ENCODE results near the gene TTLL8.
"Not testable (repeated sequence)": the region's sequence is repeated elsewhere in the genome, so short reads cannot be mapped to it uniquely, and the experiment has no call there.

The TTLL8 gene

DNA sequence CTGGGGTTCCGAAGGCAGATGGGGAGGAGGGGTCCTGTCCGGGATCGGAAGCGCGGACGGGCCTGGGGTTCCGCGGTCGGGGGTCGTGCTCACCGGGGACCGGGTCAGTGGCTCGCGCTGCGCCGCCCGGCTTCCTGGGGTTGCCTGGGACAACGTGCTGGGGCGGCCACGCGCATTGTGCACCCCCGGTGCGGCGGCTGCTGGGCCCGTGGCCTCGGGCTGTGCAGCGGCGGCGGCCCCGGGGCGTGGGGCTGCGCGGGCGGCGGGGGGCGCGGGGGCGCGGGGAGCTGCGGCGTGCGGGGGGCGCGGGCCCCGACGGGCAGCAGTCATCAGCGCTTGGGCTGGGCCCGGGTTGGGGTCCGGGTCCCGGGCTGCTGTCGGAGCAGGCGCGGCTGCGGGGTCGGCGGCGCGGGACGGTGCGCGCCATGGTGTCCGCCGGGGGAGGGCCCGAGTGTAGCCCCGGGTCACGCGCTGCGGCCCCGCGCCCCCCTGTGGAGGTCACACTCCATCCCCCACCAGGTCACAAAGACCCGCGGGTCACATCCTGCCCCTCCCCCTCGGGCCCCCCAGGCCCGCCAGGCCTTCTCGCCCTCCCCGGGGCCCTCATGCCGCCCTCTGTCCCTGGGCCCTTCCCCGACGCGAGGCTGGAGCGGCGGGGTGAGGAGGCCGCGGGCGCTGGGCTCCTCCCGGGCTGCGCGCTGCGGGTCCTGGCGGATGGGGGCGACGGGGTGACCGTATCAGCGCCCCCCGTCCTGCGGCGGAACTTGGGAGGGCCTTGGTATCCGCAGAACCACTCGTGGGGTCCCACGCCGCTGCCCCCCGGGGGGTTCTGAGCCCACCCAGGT lies at the start of gene TTLL8:
Gene TTLL8 (minus strand): TSS at position 238 of the 845 bp plus-strand sequence.
- no peak for DNase-seq

GRCh38 chr22:50107529-50107928 lies 49.4 kb upstream of the TTLL8 start:
- in situ Hi-C loops (cut with MboI; ENCODE audit: low pct_unique_long_range_greater_than_20kb, low sequenced_read_pairs): no loop called here

More for the DNA sequence above, at the start of gene TTLL8:
- in situ Hi-C loops (cut with MboI; ENCODE audit: low pct_unique_long_range_greater_than_20kb, low sequenced_read_pairs): no loop called here

GRCh38 chr22:50105208-50106100 lies 47.4 kb upstream of the TTLL8 start:
- DNase-seq: peak; percentile 70
- in situ Hi-C loops (cut with MboI; ENCODE audit: low pct_unique_long_range_greater_than_20kb, low sequenced_read_pairs): no loop called here

More at GRCh38 chr22:50107529-50107928, 49.4 kb upstream of the TTLL8 start:
- no peak for DNase-seq

DNA sequence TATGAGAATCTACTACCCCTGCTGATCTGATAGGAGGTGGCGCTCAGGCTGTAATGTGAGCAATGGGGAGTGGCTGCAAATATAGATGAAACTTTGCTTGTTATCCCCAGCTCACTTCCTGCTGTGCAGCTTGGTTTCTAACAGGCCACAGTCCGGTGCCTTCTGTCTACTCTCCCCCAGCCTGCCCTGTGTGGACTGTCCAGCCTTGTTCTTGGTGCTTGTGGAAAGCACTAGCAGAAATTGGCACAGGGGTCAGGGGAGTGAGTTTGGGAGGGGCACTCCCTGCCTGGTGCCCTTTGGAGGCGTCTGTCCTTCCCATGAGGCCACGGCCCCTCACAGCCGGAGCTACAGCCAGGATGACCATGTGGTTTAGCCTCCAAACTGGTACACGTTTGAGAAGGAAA lies 46.0 kb upstream of the TTLL8 start:
- in situ Hi-C loops (cut with MboI; ENCODE audit: low pct_unique_long_range_greater_than_20kb, low sequenced_read_pairs): no loop called here
- DNase-seq: peak; percentile 46

DNA sequence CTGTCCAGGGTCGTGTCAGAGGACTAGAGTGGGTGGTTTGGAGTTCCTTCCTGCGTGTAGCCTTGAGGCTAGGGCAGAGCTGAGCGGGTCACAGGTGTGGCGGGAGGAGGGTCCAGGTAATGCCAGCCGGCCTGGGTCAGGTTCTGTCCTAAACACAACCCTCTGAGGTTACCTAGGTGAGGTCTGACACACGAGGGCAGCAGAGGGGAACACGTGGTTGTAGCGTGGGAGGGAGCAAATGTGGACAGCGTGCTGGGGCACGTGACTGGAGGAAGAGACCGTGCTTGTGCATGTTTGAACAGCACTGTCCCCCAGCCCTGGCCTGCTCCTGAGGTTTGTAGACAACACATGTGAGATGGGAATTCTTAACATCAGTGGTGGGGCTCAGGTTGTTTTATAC lies 44.8 kb upstream of the TTLL8 start:
- in situ Hi-C loops (cut with MboI; ENCODE audit: low pct_unique_long_range_greater_than_20kb, low sequenced_read_pairs): no loop called here
- DNase-seq: peak; percentile 37

DNA sequence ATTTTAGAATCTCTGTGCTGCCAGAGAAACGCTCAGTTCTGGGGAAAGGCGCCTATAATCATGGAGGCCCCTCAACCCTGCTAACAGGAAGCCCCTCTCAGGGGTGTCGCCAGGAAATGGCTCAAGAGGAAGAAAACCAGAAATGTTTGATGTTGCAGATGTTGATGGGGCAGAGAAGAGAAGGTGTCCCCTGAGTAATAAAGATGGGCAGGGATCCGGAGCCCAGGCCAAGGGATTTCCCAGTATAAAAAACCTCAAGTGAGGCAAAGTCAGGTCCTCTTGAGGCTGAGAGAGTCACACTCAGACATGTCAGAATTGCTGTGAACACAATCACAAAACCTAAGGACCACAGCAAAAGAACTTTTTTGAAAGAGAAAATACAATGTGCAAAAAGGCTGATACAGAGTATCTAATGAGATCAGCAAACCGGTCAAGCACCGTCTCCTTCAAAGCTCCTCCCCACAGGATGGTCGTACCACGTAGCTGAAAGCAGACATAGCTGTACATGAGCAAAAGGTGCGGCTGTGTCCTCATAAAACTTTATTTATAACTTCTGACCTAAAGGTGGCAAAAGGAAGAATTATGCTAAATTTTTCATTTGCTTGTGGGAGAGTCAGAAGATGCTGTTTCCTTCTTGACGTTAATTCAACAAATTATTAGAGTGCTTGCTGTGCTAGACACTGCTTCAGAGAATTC lies 43.9 kb upstream of the TTLL8 start:
- DNase-seq: no peak
- in situ Hi-C loops (cut with MboI; ENCODE audit: low pct_unique_long_range_greater_than_20kb, low sequenced_read_pairs): no loop called here

GRCh38 chr22:50098052-50098451 lies 40.0 kb upstream of the TTLL8 start:
- DNase-seq: no peak
- in situ Hi-C loops (cut with MboI; ENCODE audit: low pct_unique_long_range_greater_than_20kb, low sequenced_read_pairs): no loop called here

DNA sequence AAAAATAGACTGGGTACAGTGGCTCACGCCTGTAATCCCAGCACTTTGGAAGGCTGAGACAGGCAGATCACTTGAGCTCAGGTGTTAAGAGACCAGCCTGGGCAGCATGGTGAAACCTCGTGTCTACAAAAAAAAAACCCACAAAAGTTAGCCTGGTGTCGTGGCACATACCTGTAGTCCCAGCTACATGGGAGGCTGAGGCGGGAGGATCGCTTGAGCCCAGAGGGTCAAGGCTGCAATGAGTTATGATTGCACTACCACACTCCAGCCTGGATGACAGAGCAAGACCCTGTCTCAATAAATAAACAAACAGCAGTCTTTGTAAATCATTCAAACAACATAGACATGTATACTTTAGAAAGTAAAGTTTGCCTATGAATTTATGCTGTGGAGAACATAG lies 34.2 kb upstream of the TTLL8 start:
- DNase-seq: no peak
- in situ Hi-C loops (cut with MboI; ENCODE audit: low pct_unique_long_range_greater_than_20kb, low sequenced_read_pairs): no loop called here

- DNase-seq: no peak
- in situ Hi-C loops (cut with MboI; ENCODE audit: low pct_unique_long_range_greater_than_20kb, low sequenced_read_pairs): no loop called here
These were observed 33.1 kb upstream of the TTLL8 start for GRCh38 chr22:50091092-50091768.

- in situ Hi-C loops (cut with MboI; ENCODE audit: low pct_unique_long_range_greater_than_20kb, low sequenced_read_pairs): no loop called here
These were observed 32.3 kb upstream of the TTLL8 start for GRCh38 chr22:50090412-50090714.

GRCh38 chr22:50089682-50090411 lies 31.7 kb upstream of the TTLL8 start, which contains the start of gene MOV10L1:
Gene MOV10L1 (plus strand): TSS chr22:50090006. CDS start chr22:50090089, 83 bp downstream.
- DNase-seq: no peak
- in situ Hi-C loops (cut with MboI; ENCODE audit: low pct_unique_long_range_greater_than_20kb, low sequenced_read_pairs): no loop called here

More at GRCh38 chr22:50090412-50090714, 32.3 kb upstream of the TTLL8 start:
- no peak for DNase-seq

- no peak for DNase-seq
- in situ Hi-C loops (cut with MboI; ENCODE audit: low pct_unique_long_range_greater_than_20kb, low sequenced_read_pairs): no loop called here
These were observed 31.1 kb upstream of the TTLL8 start for GRCh38 chr22:50089231-50089630.

DNA sequence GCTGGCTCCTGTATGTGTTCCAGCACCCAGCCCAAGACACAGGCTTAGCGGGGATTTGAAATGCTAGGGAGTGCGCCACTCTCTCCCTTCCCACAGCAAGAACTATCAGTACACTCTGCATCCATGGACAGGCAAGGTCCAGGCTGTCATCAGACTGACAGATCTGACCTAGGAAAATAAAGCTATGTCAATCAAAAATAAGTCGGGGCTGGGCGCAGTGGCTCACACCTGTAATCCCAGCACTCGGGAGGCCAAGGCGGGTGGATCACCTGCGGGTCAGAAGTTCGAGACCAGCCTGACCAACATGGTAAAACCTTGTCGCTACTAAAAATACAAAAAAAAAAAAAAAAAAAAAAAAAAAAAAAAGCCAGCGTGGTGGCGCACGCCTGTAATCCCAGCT lies 30.0 kb upstream of the TTLL8 start:
- in situ Hi-C loops (cut with MboI; ENCODE audit: low pct_unique_long_range_greater_than_20kb, low sequenced_read_pairs): no loop called here
- DNase-seq: no peak

DNA sequence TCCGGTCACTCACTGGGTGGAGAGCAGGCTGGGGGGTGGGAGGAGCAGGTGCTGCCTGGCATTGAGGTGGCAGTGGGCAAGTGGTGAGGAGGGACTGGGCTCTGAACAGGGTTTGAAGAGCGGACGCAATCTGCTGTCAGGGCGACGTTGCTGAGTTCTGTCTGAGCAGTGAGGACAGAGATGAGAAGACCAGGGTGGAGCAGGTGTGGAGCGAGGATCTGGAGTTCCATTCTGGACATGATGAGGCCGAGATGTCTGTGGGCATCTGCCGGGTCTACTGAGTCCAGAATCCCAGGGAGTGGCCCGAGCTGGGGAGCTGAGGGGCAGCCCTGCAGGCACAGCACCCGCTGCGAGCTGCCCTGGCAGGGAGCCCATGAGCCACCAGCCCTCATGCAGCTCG lies 29.5 kb upstream of the TTLL8 start:
- no peak for DNase-seq
- in situ Hi-C loops (cut with MboI; ENCODE audit: low pct_unique_long_range_greater_than_20kb, low sequenced_read_pairs): no loop called here

DNA sequence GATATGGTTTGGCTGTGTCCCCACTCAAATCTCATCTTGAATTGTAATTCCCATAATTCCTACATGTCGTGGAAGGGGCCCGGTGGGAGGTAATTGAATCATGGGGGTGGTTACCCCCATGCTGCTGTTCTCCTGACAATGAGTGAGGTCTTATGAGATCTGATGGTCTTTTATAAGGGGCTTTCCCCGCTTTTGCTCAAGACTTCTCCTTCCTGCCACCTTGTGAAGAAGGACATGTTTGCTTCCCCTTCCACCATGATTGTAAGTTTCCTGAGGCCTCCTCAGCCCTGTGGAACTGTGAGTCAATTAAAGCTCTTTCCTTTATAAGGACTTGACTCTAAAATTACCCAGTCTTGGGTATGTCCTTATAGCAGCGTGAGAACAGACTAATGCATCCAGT lies 28.9 kb upstream of the TTLL8 start:
- DNase-seq; in situ Hi-C loops (cut with MboI; ENCODE audit: low pct_unique_long_range_greater_than_20kb, low sequenced_read_pairs): not testable (repeated sequence)

- no peak for DNase-seq
- in situ Hi-C loops (cut with MboI; ENCODE audit: low pct_unique_long_range_greater_than_20kb, low sequenced_read_pairs): no loop called here
These were observed 28.4 kb upstream of the TTLL8 start for GRCh38 chr22:50086526-50086925.

DNA sequence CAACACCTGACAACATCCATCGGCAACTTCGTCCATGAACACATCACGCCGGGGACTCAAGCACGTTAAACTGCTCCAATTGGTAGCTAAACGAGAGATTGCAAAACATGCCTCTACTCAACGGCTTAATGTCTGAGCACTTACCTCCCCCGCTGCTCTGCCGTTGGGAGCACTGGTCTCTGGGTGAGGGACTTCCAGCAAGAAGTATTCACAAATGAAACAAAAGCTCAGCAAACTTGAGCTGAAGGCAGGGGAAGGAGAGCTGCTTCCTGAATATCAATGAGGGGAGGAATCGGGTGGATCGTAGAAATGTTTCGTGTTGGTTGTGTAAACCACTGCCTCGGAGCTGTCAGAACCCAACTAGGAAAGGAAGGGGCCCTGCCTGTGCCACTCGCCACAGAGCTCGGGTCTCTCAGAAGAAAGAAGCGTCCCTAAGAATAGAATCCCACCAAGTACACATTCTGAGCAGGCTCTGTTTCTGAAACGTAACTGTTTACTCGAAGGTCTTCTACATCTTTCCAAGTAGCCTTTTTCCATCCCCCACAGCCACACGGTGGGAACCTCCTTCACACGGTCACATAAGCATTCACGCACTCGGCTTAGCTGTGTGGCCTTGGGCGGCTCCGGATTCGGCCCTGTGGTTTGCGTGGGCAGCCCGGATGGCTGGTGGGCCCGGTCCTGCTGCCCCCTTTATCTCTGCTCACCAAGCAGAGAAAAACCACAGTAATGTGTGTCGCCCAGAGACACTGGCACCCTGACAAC lies 27.3 kb upstream of the TTLL8 start, which contains the start of gene MLC1:
Gene MLC1 (minus strand): TSS at position 216 of the 762 bp plus-strand sequence. CDS start 524 bp downstream, outside the sequence.
- peak; percentile 99 for DNase-seq
- in situ Hi-C loops (cut with MboI; ENCODE audit: low pct_unique_long_range_greater_than_20kb, low sequenced_read_pairs): no loop called here

- DNase-seq: peak; percentile 41
- in situ Hi-C loops (cut with MboI; ENCODE audit: low pct_unique_long_range_greater_than_20kb, low sequenced_read_pairs): no loop called here
These were observed 26.5 kb upstream of the TTLL8 start for GRCh38 chr22:50084614-50085021.
